ENCODE results near the gene EVI2A. TPM values are rescaled to one million over a fixed set of nuclear protein-coding genes. Genes with fewer than 3 reads are reported as not detected.
A peak's percentile ranks its signal among the peaks of the same experiment; 100 is the strongest.

The EVI2A gene
- total RNA-seq, 1 donor from 2014 or later, result not detected

GRCh38 chr17:31320791-31321190 lies 631 bp downstream of the EVI2A start:
- no peak overlapping the region for H3K27ac Mint-ChIP-seq (ENCODE audit: unreplicated experiment)
- no peak overlapping the region for H3K4me3 Mint-ChIP-seq (ENCODE audit: unreplicated experiment)

GRCh38 chr17:31320241-31320640 lies 1.2 kb downstream of the EVI2A start:
- no peaks in the 10 kb centered on the region for H3K36me3 Mint-ChIP-seq (ENCODE audit: low read depth, unreplicated experiment)
- DNase-seq (ENCODE audit: low spot score), result no peak
- peaks cover 10% of the 10 kb centered on the region for H3K4me1 Mint-ChIP-seq (ENCODE audit: unreplicated experiment)
- no peaks in the 10 kb centered on the region for H3K27me3 Mint-ChIP-seq (ENCODE audit: unreplicated experiment)
- no peak for TF ChIP-seq CTCF (IDR thresholded peaks at IDR 0.05; ENCODE audit: unreplicated experiment)
- no peak overlapping the region for H3K27ac Mint-ChIP-seq (ENCODE audit: unreplicated experiment)
- H3K4me3 Mint-ChIP-seq (ENCODE audit: unreplicated experiment), result no peak overlapping the region
- H3K9me3 Mint-ChIP-seq (ENCODE audit: unreplicated experiment), result no peaks in the 10 kb centered on the region

More at GRCh38 chr17:31320791-31321190, 631 bp downstream of the EVI2A start:
- no peak for DNase-seq (ENCODE audit: low spot score)
- Mint-ChIP-seq H3K9me3 (ENCODE audit: unreplicated experiment) (no peaks in the 10 kb centered on the region), H3K36me3 (ENCODE audit: low read depth, unreplicated experiment) (no peaks in the 10 kb centered on the region), H3K4me1 (ENCODE audit: unreplicated experiment) (peaks cover 10% of the 10 kb centered on the region), H3K27me3 (ENCODE audit: unreplicated experiment) (no peaks in the 10 kb centered on the region)
- no peak for TF ChIP-seq CTCF (IDR thresholded peaks at IDR 0.05; ENCODE audit: unreplicated experiment)

DNA sequence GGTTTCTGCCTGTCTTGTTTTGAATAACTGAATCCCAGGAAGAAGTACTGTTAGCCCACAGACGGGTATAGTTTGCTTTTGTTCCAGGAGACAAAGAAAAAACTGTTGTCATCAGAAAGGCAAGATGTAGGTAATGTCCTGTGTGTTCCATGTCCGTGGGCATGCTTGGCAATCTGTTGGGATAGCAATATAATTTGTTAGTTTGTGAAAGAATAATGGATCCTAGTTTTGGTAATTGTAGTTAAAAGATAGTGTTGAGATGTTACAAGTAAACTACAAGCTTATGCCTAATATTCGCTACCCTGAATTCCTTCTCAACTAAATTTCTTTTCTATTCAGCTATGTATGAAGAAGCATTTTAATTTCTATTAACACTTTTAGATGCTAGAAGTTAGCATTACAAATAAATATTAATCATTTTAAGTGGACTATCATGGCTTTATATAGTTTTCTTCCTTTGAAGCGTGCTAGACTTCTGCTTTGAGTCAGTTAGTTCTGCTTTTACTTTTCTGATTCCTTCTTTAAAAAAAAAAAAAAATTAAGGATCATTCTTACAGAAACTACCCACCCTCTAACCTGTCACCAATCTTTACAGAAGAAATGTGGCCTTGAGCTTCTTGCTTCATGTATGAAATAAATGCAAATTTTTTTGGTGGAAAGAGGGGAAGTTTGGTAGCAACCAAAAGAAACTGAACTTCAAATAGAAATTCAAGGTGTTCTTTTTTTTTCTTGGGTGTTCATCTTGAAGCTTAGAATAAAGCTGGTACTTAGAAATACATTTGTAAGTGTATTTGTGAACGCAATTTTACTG lies 2.4 kb downstream of the EVI2A start:
- Mint-ChIP-seq H3K4me1 (ENCODE audit: unreplicated experiment) (peaks cover 10% of the 10 kb centered on the region), H3K4me3 (ENCODE audit: unreplicated experiment) (no peak overlapping the region), H3K27me3 (ENCODE audit: unreplicated experiment) (no peaks in the 10 kb centered on the region), H3K27ac (ENCODE audit: unreplicated experiment) (peak overlapping the region; percentile 79), H3K36me3 (ENCODE audit: low read depth, unreplicated experiment) (no peaks in the 10 kb centered on the region), H3K9me3 (ENCODE audit: unreplicated experiment) (no peaks in the 10 kb centered on the region)
- DNase-seq (ENCODE audit: low spot score), result no peak
- TF ChIP-seq CTCF (IDR thresholded peaks at IDR 0.05; ENCODE audit: unreplicated experiment), result no peak

DNA sequence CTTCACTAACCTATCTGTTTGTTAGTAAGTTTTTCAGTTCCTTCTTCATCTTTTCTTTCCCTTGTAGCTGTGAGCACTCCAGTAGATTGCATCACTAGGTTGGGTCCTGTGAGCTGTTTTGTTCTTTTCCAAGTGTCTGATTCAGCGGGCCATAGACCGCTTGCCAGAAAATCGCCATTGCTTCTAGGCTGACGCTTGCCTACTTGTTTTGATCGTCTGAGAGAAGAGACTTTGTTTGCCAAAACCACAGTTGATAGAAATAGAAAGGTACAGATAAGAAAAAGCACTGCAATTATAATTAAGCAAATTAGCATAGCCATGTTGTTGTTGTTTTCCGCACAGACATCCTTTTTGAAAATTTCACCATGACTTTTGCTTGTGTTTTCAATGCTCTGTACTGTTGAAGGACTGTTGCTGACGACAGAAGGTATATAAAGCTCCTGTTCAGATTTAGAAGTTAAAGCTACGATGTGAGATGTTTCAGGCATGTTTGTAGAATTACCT lies 3.1 kb downstream of the EVI2A start:
- H3K4me1 Mint-ChIP-seq (ENCODE audit: unreplicated experiment), result peaks cover 10% of the 10 kb centered on the region
- H3K36me3 Mint-ChIP-seq (ENCODE audit: low read depth, unreplicated experiment), result no peaks in the 10 kb centered on the region
- peak overlapping the region; percentile 79 for H3K27ac Mint-ChIP-seq (ENCODE audit: unreplicated experiment)
- H3K27me3 Mint-ChIP-seq (ENCODE audit: unreplicated experiment), result no peaks in the 10 kb centered on the region
- TF ChIP-seq CTCF (IDR thresholded peaks at IDR 0.05; ENCODE audit: unreplicated experiment), result no peak
- no peak overlapping the region for H3K4me3 Mint-ChIP-seq (ENCODE audit: unreplicated experiment)
- DNase-seq (ENCODE audit: low spot score), result no peak
- H3K9me3 Mint-ChIP-seq (ENCODE audit: unreplicated experiment), result no peaks in the 10 kb centered on the region

- Mint-ChIP-seq H3K27ac (ENCODE audit: unreplicated experiment) (no peak overlapping the region), H3K9me3 (ENCODE audit: unreplicated experiment) (no peaks in the 10 kb centered on the region), H3K27me3 (ENCODE audit: unreplicated experiment) (peaks cover 1% of the 10 kb centered on the region), H3K4me1 (ENCODE audit: unreplicated experiment) (peaks cover 16% of the 10 kb centered on the region), H3K36me3 (ENCODE audit: low read depth, unreplicated experiment) (peaks cover 5% of the 10 kb centered on the region), H3K4me3 (ENCODE audit: unreplicated experiment) (no peak overlapping the region)
- DNase-seq (ENCODE audit: low spot score), result no peak
- TF ChIP-seq CTCF (IDR thresholded peaks at IDR 0.05; ENCODE audit: unreplicated experiment), result no peak
Observed at GRCh38 chr17:31314782-31315100, 6.7 kb downstream of the EVI2A start.
